ENCODE results near the gene ICE2. TPM values are rescaled to one million over a fixed set of nuclear protein-coding genes. Genes with fewer than 3 reads are reported as not detected.

The ICE2 gene
- total and polyA plus RNA-seq, 4 experiments from 2014 or later = 46.5 to 68.4 (median 61.2) TPM

GRCh38 chr15:60441331-60441730 lies 37.6 kb downstream of the ICE2 start:
- no peak for DNase-seq
- intact Hi-C loops (cut with micrococcal nuclease) = no loop called here
- no peak overlapping the region for H3K27ac ChIP-seq (ENCODE audit: low read depth, low read length)
- no peaks in the 10 kb centered on the region for H3K27me3 ChIP-seq (ENCODE audit: insufficient read depth, low read length)
- Mint-ChIP-seq H3K9me3 (no peaks in the 10 kb centered on the region), H3K36me3 (peaks cover 20 to 34% of the 10 kb centered on the region in 2 donors), H3K4me3 (no peak overlapping the region), H3K27me3 (no peaks in the 10 kb centered on the region), H3K4me1 (peaks cover 0 to 4% (median 2%) of the 10 kb centered on the region in 4 donors), H3K27ac (peak overlapping the region in 1 of 7 donors; percentile 57)
- no peak overlapping the region for H3K4me3 ChIP-seq (ENCODE audit: low read length in 2 of 2)
- no peaks in the 10 kb centered on the region for H3K9me3 ChIP-seq (ENCODE audit: control insufficient read depth in 1 of 2, low read length in 2 of 2)
- CTCF ChIA-PET (ENCODE audit: partially characterized antibody) = interaction anchor here (1.3 to 3.4 kb wide), 5 partner anchors 11 to 114 kb away, joined by 3 to 23 read pairs (median 6); no protein-coding TSS in a partner anchor
- H3K4me1 ChIP-seq (ENCODE audit: insufficient read depth, low read length) = no peaks in the 10 kb centered on the region
- POLR2A ChIA-PET (ENCODE audit: partially characterized antibody) = interaction anchor here (1.7 kb wide), 1 partner anchor 43 kb away, joined by 6 read pairs; the partner anchor contains the start of gene ANXA2
- H3K36me3 ChIP-seq (ENCODE audit: insufficient read depth, low read length) = peaks cover 7% of the 10 kb centered on the region

GRCh38 chr15:60438646-60439045 lies 40.3 kb downstream of the ICE2 start:
- Mint-ChIP-seq H3K4me1 (peaks cover 0 to 4% (median 2%) of the 10 kb centered on the region in 4 donors), H3K27ac (no peak overlapping the region), H3K36me3 (peaks cover 30 to 37% of the 10 kb centered on the region in 2 donors), H3K27me3 (no peaks in the 10 kb centered on the region), H3K9me3 (no peaks in the 10 kb centered on the region), H3K4me3 (no peak overlapping the region)
- Histone ChIP-seq H3K4me1 (ENCODE audit: insufficient read depth, low read length) (no peaks in the 10 kb centered on the region), H3K9me3 (ENCODE audit: control insufficient read depth in 1 of 2, low read length in 2 of 2) (no peaks in the 10 kb centered on the region), H3K27ac (ENCODE audit: low read depth, low read length) (no peak overlapping the region), H3K4me3 (ENCODE audit: low read length in 2 of 2) (no peak overlapping the region), H3K36me3 (ENCODE audit: insufficient read depth, low read length) (peaks cover 7% of the 10 kb centered on the region), H3K27me3 (ENCODE audit: insufficient read depth, low read length) (no peaks in the 10 kb centered on the region)
- no peak for DNase-seq
- POLR2A ChIA-PET (ENCODE audit: partially characterized antibody) = interaction anchor here (0.6 to 1.0 kb wide), 2 partner anchors 37 to 41 kb away, joined by 3 to 5 read pairs; partner anchors contain the start of gene ANXA2
- intact Hi-C loops (cut with micrococcal nuclease) = no loop called here
- CTCF ChIA-PET (ENCODE audit: partially characterized antibody) = interaction anchor here (0.6 kb wide), 1 partner anchor 109 kb away, joined by 3 read pairs; no protein-coding TSS in a partner anchor

GRCh38 chr15:60428935-60429334 lies 50.0 kb downstream of the ICE2 start:
- no peaks in the 10 kb centered on the region for H3K4me1 ChIP-seq (ENCODE audit: insufficient read depth, low read length)
- POLR2A ChIA-PET (ENCODE audit: partially characterized antibody) = no interaction called here

GRCh38 chr15:60426870-60427508 lies 52.0 kb downstream of the ICE2 start:
- DNase-seq = no peak
- Histone ChIP-seq H3K9me3 (ENCODE audit: control insufficient read depth in 1 of 2, low read length in 2 of 2) (no peaks in the 10 kb centered on the region), H3K36me3 (ENCODE audit: insufficient read depth, low read length) (peaks cover 12% of the 10 kb centered on the region), H3K27me3 (ENCODE audit: insufficient read depth, low read length) (no peaks in the 10 kb centered on the region), H3K27ac (ENCODE audit: low read depth, low read length) (no peak overlapping the region), H3K4me3 (ENCODE audit: low read length in 2 of 2) (no peak overlapping the region), H3K4me1 (ENCODE audit: insufficient read depth, low read length) (no peaks in the 10 kb centered on the region)
- POLR2A ChIA-PET (ENCODE audit: partially characterized antibody) = no interaction called here
- Mint-ChIP-seq H3K4me1 (peaks cover 0 to 5% (median 5%) of the 10 kb centered on the region in 4 donors), H3K9me3 (no peaks in the 10 kb centered on the region), H3K27ac (peak overlapping the region in 1 of 7 donors; percentile 14), H3K27me3 (no peaks in the 10 kb centered on the region), H3K36me3 (peaks cover 29 to 53% of the 10 kb centered on the region in 2 donors), H3K4me3 (no peak overlapping the region)
- intact Hi-C loops (cut with micrococcal nuclease) = no loop called here
- CTCF ChIA-PET (ENCODE audit: partially characterized antibody) = no interaction called here

More at GRCh38 chr15:60428935-60429334, 50.0 kb downstream of the ICE2 start:
- H3K36me3 ChIP-seq (ENCODE audit: insufficient read depth, low read length) = peaks cover 12% of the 10 kb centered on the region
- CTCF ChIA-PET (ENCODE audit: partially characterized antibody) = no interaction called here
- no peak overlapping the region for H3K27ac Mint-ChIP-seq
- no peaks in the 10 kb centered on the region for H3K27me3 ChIP-seq (ENCODE audit: insufficient read depth, low read length)
- peaks cover 24 to 43% of the 10 kb centered on the region in 2 donors for H3K36me3 Mint-ChIP-seq
- H3K9me3 Mint-ChIP-seq = no peaks in the 10 kb centered on the region
- H3K4me3 ChIP-seq (ENCODE audit: low read length in 2 of 2) = no peak overlapping the region
- H3K27me3 Mint-ChIP-seq = no peaks in the 10 kb centered on the region
- H3K9me3 ChIP-seq (ENCODE audit: control insufficient read depth in 1 of 2, low read length in 2 of 2) = no peaks in the 10 kb centered on the region
- no peak for DNase-seq
- no peak overlapping the region for H3K27ac ChIP-seq (ENCODE audit: low read depth, low read length)
- peaks cover 0 to 2% (median 1%) of the 10 kb centered on the region in 4 donors for H3K4me1 Mint-ChIP-seq
- intact Hi-C loops (cut with micrococcal nuclease) = no loop called here
- H3K4me3 Mint-ChIP-seq = no peak overlapping the region

DNA sequence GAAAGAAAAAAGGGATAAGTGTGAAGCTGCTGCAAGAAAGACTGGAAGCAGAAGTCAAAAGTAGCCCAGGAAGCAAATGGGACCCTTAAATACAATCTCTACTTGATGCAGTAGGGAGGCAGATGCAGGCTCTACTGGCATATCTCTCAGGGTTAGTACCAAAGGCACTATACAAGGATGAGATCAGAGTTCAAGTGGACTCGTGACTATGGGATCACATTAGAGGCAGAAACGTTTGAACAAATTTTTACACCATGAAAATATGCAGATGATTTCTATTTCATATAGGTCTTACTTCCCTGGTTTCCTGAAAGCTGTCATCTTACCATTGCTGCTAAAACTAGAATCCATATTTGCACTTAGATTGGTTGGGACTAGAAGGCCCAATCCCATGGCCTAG lies 53.5 kb downstream of the ICE2 start:
- Mint-ChIP-seq H3K36me3 (peaks cover 25 to 46% of the 10 kb centered on the region in 2 donors), H3K27me3 (no peaks in the 10 kb centered on the region), H3K4me1 (peaks cover 0 to 5% (median 4%) of the 10 kb centered on the region in 4 donors), H3K4me3 (no peak overlapping the region), H3K27ac (no peak overlapping the region), H3K9me3 (no peaks in the 10 kb centered on the region)
- no peaks in the 10 kb centered on the region for H3K27me3 ChIP-seq (ENCODE audit: insufficient read depth, low read length)
- no peak overlapping the region for H3K27ac ChIP-seq (ENCODE audit: low read depth, low read length)
- no peaks in the 10 kb centered on the region for H3K9me3 ChIP-seq (ENCODE audit: control insufficient read depth in 1 of 2, low read length in 2 of 2)
- POLR2A ChIA-PET (ENCODE audit: partially characterized antibody) = no interaction called here
- intact Hi-C loops (cut with micrococcal nuclease) = no loop called here
- H3K4me1 ChIP-seq (ENCODE audit: insufficient read depth, low read length) = no peaks in the 10 kb centered on the region
- no peak overlapping the region for H3K4me3 ChIP-seq (ENCODE audit: low read length in 2 of 2)
- no peak for DNase-seq
- CTCF ChIA-PET (ENCODE audit: partially characterized antibody) = no interaction called here
- H3K36me3 ChIP-seq (ENCODE audit: insufficient read depth, low read length) = peaks cover 8% of the 10 kb centered on the region

- no peaks in the 10 kb centered on the region for H3K9me3 ChIP-seq (ENCODE audit: control insufficient read depth in 1 of 2, low read length in 2 of 2)
- H3K27me3 Mint-ChIP-seq = no peaks in the 10 kb centered on the region
- ChIA-PET POLR2A (ENCODE audit: partially characterized antibody) (no interaction called here), CTCF (ENCODE audit: partially characterized antibody) (interaction anchor here (0.8 kb wide), 1 partner anchor 65 kb away, joined by 3 read pairs; no protein-coding TSS in a partner anchor)
- H3K4me3 Mint-ChIP-seq = no peak overlapping the region
- H3K4me1 ChIP-seq (ENCODE audit: insufficient read depth, low read length) = no peaks in the 10 kb centered on the region
- H3K27me3 ChIP-seq (ENCODE audit: insufficient read depth, low read length) = no peaks in the 10 kb centered on the region
- no peak overlapping the region for H3K4me3 ChIP-seq (ENCODE audit: low read length in 2 of 2)
- H3K27ac ChIP-seq (ENCODE audit: low read depth, low read length) = no peak overlapping the region
- peaks cover 0 to 5% (median 4%) of the 10 kb centered on the region in 4 donors for H3K4me1 Mint-ChIP-seq
- peak overlapping the region in 3 of 7 donors; percentile 23 to 82 (median 71) for H3K27ac Mint-ChIP-seq
- DNase-seq = no peak
- peaks cover 26 to 40% of the 10 kb centered on the region in 2 donors for H3K36me3 Mint-ChIP-seq
- intact Hi-C loops (cut with micrococcal nuclease) = loop anchor here (5.0 kb wide), 2 partner anchors 62 to 193 kb away; no protein-coding TSS in a partner anchor
- no peaks in the 10 kb centered on the region for H3K9me3 Mint-ChIP-seq
- H3K36me3 ChIP-seq (ENCODE audit: insufficient read depth, low read length) = peaks cover 8% of the 10 kb centered on the region
Observed at GRCh38 chr15:60424006-60424405, 54.9 kb downstream of the ICE2 start.

- POLR2A ChIA-PET (ENCODE audit: partially characterized antibody) = no interaction called here
Observed at GRCh38 chr15:60423537-60423936, 55.4 kb downstream of the ICE2 start.

More at GRCh38 chr15:60423537-60423936, 55.4 kb downstream of the ICE2 start:
- Mint-ChIP-seq H3K27me3 (no peaks in the 10 kb centered on the region), H3K4me1 (peaks cover 0 to 5% (median 4%) of the 10 kb centered on the region in 4 donors), H3K36me3 (peaks cover 26 to 40% of the 10 kb centered on the region in 2 donors), H3K27ac (peak overlapping the region in 4 of 7 donors; percentile 23 to 82 (median 48)), H3K4me3 (no peak overlapping the region), H3K9me3 (no peaks in the 10 kb centered on the region)
- CTCF ChIA-PET (ENCODE audit: partially characterized antibody) = interaction anchor here (0.8 to 1.7 kb wide), 2 partner anchors 64 kb away, joined by 3 to 7 read pairs; no protein-coding TSS in a partner anchor
- DNase-seq = no peak
- intact Hi-C loops (cut with micrococcal nuclease) = loop anchor here (5.0 kb wide), 2 partner anchors 61 to 194 kb away; no protein-coding TSS in a partner anchor
- Histone ChIP-seq H3K4me3 (ENCODE audit: low read length in 2 of 2) (no peak overlapping the region), H3K27me3 (ENCODE audit: insufficient read depth, low read length) (no peaks in the 10 kb centered on the region), H3K9me3 (ENCODE audit: control insufficient read depth in 1 of 2, low read length in 2 of 2) (no peaks in the 10 kb centered on the region), H3K36me3 (ENCODE audit: insufficient read depth, low read length) (peaks cover 8% of the 10 kb centered on the region), H3K27ac (ENCODE audit: low read depth, low read length) (no peak overlapping the region), H3K4me1 (ENCODE audit: insufficient read depth, low read length) (no peaks in the 10 kb centered on the region)
